Type B pancreatic cell (in vitro differentiated cells): ENCODE data around the gene FAM222B. TPM values are rescaled to one million over a fixed set of nuclear protein-coding genes. Genes with fewer than 3 reads are reported as not detected.

ENCODE experiments used
- DNase-seq: peaks from one replicate; pipeline ENCODE4 v3.0.0; 2021; ENCODE audit warnings: mixed read lengths; ENCODE audit not compliant: unreplicated experiment; ENCODE audit errors: extremely low spot score
- H3K27ac Mint-ChIP-seq: 2 replicates; pipeline ENCODE4 v1.8.0; 2021; ENCODE audit warnings: mild to moderate bottlenecking, mixed read lengths
- H3K27me3 Mint-ChIP-seq: 2 replicates; pipeline ENCODE4 v1.8.0; 2021; ENCODE audit warnings: mixed read lengths
- H3K36me3 Mint-ChIP-seq: 2 replicates; pipeline ENCODE4 v1.8.0; 2021; ENCODE audit warnings: mixed read lengths
- H3K4me1 Mint-ChIP-seq: one replicate; pipeline ENCODE4 v1.8.0; 2021; ENCODE audit warnings: mixed read lengths; ENCODE audit not compliant: unreplicated experiment
- H3K4me3 Mint-ChIP-seq: 2 replicates; pipeline ENCODE4 v1.8.0; 2021; ENCODE audit warnings: mild to moderate bottlenecking, mixed read lengths
- H3K9me3 Mint-ChIP-seq: 2 replicates; pipeline ENCODE4 v1.8.0; 2021; ENCODE audit warnings: mixed read lengths
- CTCF ChIP-seq: fragments of 200-600 bp; sonication (generic); conservative IDR thresholded peaks from 2 replicates; pipeline ENCODE4 v1.5.0; 2021; ENCODE audit warnings: antibody characterized with exemption, mild to moderate bottlenecking
- total RNA-seq: library from RNA; stranded (reverse); gene quantifications from 2 replicates; pipeline ENCODE4 v1.2.1, GENCODE V29; 2021; ENCODE audit warnings: low replicate concordance

Gene FAM222B
- total RNA-seq, 1 donor from 2014 or later, result 28.7 TPM

GRCh38 chr17:28759256-28759865 lies 83.2 kb downstream of the FAM222B start:
- H3K27ac Mint-ChIP-seq, result peak overlapping the region; percentile 61

DNA sequence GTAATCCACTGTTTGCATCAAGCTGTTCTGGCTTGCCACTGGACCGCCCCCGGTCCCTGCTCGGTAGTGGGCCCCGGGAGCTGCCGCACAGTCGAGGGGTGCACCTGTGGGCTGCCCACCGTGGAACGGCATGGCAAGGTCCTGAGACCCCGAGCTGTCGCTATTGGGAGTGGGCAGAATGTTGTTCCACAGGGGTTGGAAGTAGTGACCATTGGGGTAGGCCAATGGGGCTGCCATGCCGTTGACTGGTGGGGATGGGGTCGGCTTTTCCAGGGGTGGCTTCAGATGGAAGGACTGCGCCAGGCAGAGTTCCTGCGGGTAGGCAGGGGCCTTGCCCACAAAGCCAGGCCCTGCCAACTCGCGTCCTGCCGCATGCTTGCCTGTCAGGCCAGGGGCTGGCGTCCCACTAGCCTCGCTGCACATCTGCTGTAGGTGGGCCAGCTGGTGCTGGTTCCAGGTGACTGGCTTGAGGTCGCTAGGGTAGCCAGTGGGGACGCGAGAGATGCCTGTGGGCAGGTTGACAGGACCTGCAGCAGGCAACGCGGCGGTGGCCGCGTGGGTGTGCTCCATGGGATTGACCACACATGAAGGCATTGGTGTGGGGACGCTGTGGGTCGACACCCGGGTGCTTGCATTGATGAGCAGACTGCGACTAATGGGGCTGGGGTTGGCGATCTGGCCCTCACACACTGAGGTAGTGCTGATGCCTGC lies 84.0 kb downstream of the FAM222B start:
- no peak overlapping the region for H3K4me3 Mint-ChIP-seq
- no peak for DNase-seq
- TF ChIP-seq CTCF, result no peak
- H3K9me3 Mint-ChIP-seq, result no peaks in the 10 kb centered on the region
- H3K27me3 Mint-ChIP-seq, result no peaks in the 10 kb centered on the region
- H3K27ac Mint-ChIP-seq, result peak overlapping the region; percentile 61
- peaks cover 6% of the 10 kb centered on the region for H3K36me3 Mint-ChIP-seq
- H3K4me1 Mint-ChIP-seq, result peaks cover 9% of the 10 kb centered on the region

More at GRCh38 chr17:28759256-28759865, 83.2 kb downstream of the FAM222B start:
- no peak for DNase-seq
- Mint-ChIP-seq H3K4me3 (no peak overlapping the region), H3K9me3 (no peaks in the 10 kb centered on the region), H3K4me1 (peaks cover 13% of the 10 kb centered on the region), H3K27me3 (no peaks in the 10 kb centered on the region), H3K36me3 (peaks cover 9% of the 10 kb centered on the region)
- TF ChIP-seq CTCF, result no peak

DNA sequence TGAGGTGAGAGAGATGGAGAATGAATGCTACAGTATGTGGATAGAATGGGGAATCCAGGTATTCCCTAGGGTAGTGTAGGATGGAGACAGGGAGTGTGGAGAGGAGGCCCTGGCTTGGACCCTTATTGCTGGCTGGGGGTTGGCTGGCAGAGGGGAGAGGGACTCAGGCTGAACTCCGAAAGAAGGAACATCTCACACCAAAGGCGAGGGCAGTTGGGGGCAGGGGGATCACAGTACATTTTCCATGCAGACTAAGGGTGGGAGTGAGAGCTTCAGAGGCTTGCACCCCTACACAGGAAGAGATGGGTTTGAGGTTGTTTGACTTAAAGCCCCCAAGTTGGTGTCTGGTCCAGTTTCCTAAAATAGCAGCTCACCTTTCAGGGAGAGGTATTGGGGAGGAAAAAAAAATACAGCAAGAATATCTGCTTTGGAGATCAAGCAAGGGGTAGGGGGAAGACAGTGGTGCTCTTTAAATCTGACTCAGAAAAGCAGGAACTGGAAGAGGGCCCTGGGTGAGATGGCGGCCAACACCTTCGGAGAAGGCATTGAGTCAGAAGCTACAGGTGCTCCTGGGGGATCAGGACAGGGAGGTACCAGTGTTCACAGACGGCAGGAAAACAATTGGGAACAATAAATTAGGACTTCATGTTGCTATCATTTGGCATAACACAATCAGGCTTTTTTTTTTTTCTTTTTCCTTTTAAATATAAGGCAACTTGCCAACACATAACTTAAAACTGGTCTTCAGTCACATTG lies 86.4 kb downstream of the FAM222B start:
- H3K36me3 Mint-ChIP-seq, result peaks cover 9% of the 10 kb centered on the region

GRCh38 chr17:28755486-28755885 lies 87.1 kb downstream of the FAM222B start:
- H3K36me3 Mint-ChIP-seq, result peaks cover 12% of the 10 kb centered on the region
- peak overlapping the region; percentile 26 for H3K27ac Mint-ChIP-seq
- H3K9me3 Mint-ChIP-seq, result no peaks in the 10 kb centered on the region
- H3K4me3 Mint-ChIP-seq, result no peak overlapping the region
- H3K27me3 Mint-ChIP-seq, result no peaks in the 10 kb centered on the region
- DNase-seq, result no peak
- no peaks in the 10 kb centered on the region for H3K4me1 Mint-ChIP-seq
- no peak for TF ChIP-seq CTCF

More for the DNA sequence above, 86.4 kb downstream of the FAM222B start:
- peaks cover 7% of the 10 kb centered on the region for H3K4me1 Mint-ChIP-seq
- H3K4me3 Mint-ChIP-seq, result no peak overlapping the region
- no peak for TF ChIP-seq CTCF
- H3K27me3 Mint-ChIP-seq, result no peaks in the 10 kb centered on the region
- H3K9me3 Mint-ChIP-seq, result no peaks in the 10 kb centered on the region
- peak overlapping the region; percentile 26 for H3K27ac Mint-ChIP-seq
- no peak for DNase-seq

GRCh38 chr17:28751600-28752366 lies 90.8 kb downstream of the FAM222B start:
- H3K4me1 Mint-ChIP-seq, result peaks cover 6% of the 10 kb centered on the region
- H3K4me3 Mint-ChIP-seq, result no peak overlapping the region
- no peak for TF ChIP-seq CTCF
- H3K27ac Mint-ChIP-seq, result peak overlapping the region; percentile 79
- DNase-seq, result no peak
- H3K9me3 Mint-ChIP-seq, result no peaks in the 10 kb centered on the region
- peaks cover 13% of the 10 kb centered on the region for H3K36me3 Mint-ChIP-seq
- H3K27me3 Mint-ChIP-seq, result no peaks in the 10 kb centered on the region
